Measurements from ENCODE around the gene DNM3. TPM values are rescaled to one million over a fixed set of nuclear protein-coding genes. Genes with fewer than 3 reads are reported as not detected.

DNM3 gene
- total and polyA plus RNA-seq, 9 of the 15 experiments (the other 6 are each of a cell fraction or from before 2014, with no cell fraction given): 0.08 to 0.36 (median 0.22) TPM; not detected in 1

GRCh38 chr1:171794085-171794484 lies 47.2 kb upstream of the DNM3 start (continued):
- TF ChIP-seq MLX (CRISPR knock-in tag; conservative IDR thresholded peaks at IDR 0.05): no peak
- no peak for TF ChIP-seq NR2C2 (CRISPR knock-in tag; IDR thresholded peaks at IDR 0.05)
- peak; percentile 78; the same call in 1 of the 2 replicates for TF ChIP-seq NR2C2 (tag; IDR thresholded peaks at IDR 0.05)
- no peak for TF ChIP-seq POLR2AphosphoS2 (IDR thresholded peaks at IDR 0.05; ENCODE audit: low read length)
- peak; percentile 51; the same call in 1 of the 2 replicates for TF ChIP-seq JUN (IDR thresholded peaks at IDR 0.05; ENCODE audit: borderline replicate concordance, low read depth, low read length)
- TF ChIP-seq JUN (CRISPR knock-in tag; IDR thresholded peaks at IDR 0.05; ENCODE audit: borderline replicate concordance): no peak
- TF ChIP-seq CBX8 (IDR thresholded peaks at IDR 0.05; ENCODE audit: borderline replicate concordance, extremely low read depth, low read depth, low read length, poor library complexity, severe bottlenecking): no peak
- 0 out of 2 replicates have a peak, but pooled peaks have one; percentile 39 for TF ChIP-seq ZNF584 (CRISPR knock-in tag; IDR thresholded peaks at IDR 0.05; ENCODE audit: low read depth)
- no peak for TF ChIP-seq CREB1 (IDR thresholded peaks at IDR 0.05)
- no peak for TF ChIP-seq CREB1 (CRISPR knock-in tag; IDR thresholded peaks at IDR 0.05)

GRCh38 chr1:171796592-171796991 lies 44.7 kb upstream of the DNM3 start:
- intact Hi-C loops (cut with micrococcal nuclease) (no loop called here), in situ Hi-C loops (cut with MboI) (no loop called here)
- no peaks in the 10 kb centered on the region for H3K9me1 ChIP-seq (ENCODE audit: control insufficient read depth, insufficient read depth, low read length)
- 80% methylated on average over 5 of the region's 5 CpGs for WGBS (ENCODE audit: insufficient coverage, low coverage, missing lambda C conversion rate)
- H2AFZ ChIP-seq (ENCODE audit: low read depth, low read length): no peak overlapping the region
- H4K20me1 ChIP-seq (replicated peaks; ENCODE audit: control insufficient read depth, insufficient read depth, low read length): no peaks in the 10 kb centered on the region
- H3K27ac ChIP-seq (ENCODE audit: extremely low read depth, low read depth, low read length): no peak overlapping the region
- DNase-seq (ENCODE audit: extremely low read depth in 1 of 4, low spot score in 3 of 4) (no peak), ATAC-seq (no peak), FAIRE-seq (no peak)
- H3K36me3 ChIP-seq (ENCODE audit: control insufficient read depth, insufficient read depth, low read length): peaks cover 65% of the 10 kb centered on the region
- POLR2A ChIA-PET: no interaction called here
- H3K9me3 ChIP-seq (replicated peaks; ENCODE audit: control insufficient read depth, insufficient read depth, low read depth, low read length): no peaks in the 10 kb centered on the region
- no peaks in the 10 kb centered on the region for H3K27me3 ChIP-seq (ENCODE audit: control insufficient read depth in 2 of 2, insufficient read depth in 2 of 2, low read length in 2 of 2)
- CTCF ChIA-PET (ENCODE audit: low intra/inter-chr PET ratio): no interaction called here
- BruUV-seq (replicated peaks): no TSS peak
- H3K4me3 ChIP-seq: no peak overlapping the region
- H3K4me1 ChIP-seq (replicated peaks in 1 of 2; ENCODE audit: control insufficient read depth in 2 of 2, insufficient read depth in 2 of 2, low read length in 2 of 2): peaks cover 0 to 9% of the 10 kb centered on the region in 2 experiments; a peak in 3 of 5 replicates
- no peak overlapping the region for H3K4me2 ChIP-seq (ENCODE audit: insufficient read depth, low read length)
- H3K79me2 ChIP-seq (ENCODE audit: control insufficient read depth, insufficient read depth, low read length): 0 out of 3 replicates have a peak, but pooled peaks cover 2% of the 10 kb centered on the region
- no peak overlapping the region for H3K9ac ChIP-seq (ENCODE audit: insufficient read depth in 1 of 2, low read depth in 2 of 2, low read length in 2 of 2)
- no peak for TF ChIP-seq XRCC4 (IDR thresholded peaks at IDR 0.05; ENCODE audit: extremely low read depth, insufficient read depth, insufficient read length)
- no peak for TF ChIP-seq U2AF1 (optimal IDR thresholded peaks at IDR 0.05; ENCODE audit: low read depth, low read length)
